NCI-H1694 (cell line): Measurements from ENCODE around the gene NUB1.

Experiments
- DNase-seq: peaks from one replicate; lab custom pipeline; 2025; lab: John Stamatoyannopoulos, UW

NUB1 gene

GRCh38 chr7:151377406-151377805, 35.8 kb downstream of the NUB1 start:
- DNase-seq, result no peak

GRCh38 chr7:151378011-151378410, 36.4 kb downstream of the NUB1 start:
- no peak for DNase-seq

GRCh38 chr7:151378496-151379192, 37.0 kb downstream of the NUB1 start:
- no peak for DNase-seq

- DNase-seq, result no peak
These were observed 37.5 kb downstream of the NUB1 start for GRCh38 chr7:151379193-151379520.

DNA sequence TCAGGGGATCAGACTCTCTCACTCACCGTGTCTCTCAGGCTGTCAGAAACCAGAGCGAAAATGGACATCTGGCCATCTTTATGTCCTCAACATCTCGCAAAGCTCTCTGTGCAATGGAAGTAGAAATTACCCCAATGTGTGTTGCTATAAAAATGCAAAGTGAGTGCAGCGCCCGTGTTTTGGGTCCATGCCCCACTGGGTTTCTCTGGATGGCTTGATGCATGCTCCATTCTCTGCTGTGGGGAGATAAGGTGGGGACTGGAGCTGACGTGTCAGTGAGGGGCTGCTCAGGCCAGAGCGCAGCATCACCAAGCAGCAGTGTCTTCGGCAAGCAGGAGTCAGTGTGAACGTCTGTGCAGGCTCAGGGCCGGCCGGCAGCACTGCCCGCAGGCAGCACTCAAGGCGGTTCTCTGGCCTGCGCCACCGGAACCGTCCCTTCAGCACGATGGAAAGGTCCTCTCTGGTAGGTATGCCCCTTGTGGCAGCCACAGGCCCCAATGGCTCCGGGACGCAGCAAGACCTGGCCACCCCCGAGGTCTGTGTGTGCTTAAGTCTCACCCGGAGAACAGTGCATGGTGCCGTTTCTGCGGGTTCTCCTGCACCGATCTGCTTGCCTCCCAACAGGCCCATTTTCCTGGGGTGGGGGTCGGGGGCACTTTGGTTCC, 38.1 kb downstream of the NUB1 start:
- no peak for DNase-seq

DNA sequence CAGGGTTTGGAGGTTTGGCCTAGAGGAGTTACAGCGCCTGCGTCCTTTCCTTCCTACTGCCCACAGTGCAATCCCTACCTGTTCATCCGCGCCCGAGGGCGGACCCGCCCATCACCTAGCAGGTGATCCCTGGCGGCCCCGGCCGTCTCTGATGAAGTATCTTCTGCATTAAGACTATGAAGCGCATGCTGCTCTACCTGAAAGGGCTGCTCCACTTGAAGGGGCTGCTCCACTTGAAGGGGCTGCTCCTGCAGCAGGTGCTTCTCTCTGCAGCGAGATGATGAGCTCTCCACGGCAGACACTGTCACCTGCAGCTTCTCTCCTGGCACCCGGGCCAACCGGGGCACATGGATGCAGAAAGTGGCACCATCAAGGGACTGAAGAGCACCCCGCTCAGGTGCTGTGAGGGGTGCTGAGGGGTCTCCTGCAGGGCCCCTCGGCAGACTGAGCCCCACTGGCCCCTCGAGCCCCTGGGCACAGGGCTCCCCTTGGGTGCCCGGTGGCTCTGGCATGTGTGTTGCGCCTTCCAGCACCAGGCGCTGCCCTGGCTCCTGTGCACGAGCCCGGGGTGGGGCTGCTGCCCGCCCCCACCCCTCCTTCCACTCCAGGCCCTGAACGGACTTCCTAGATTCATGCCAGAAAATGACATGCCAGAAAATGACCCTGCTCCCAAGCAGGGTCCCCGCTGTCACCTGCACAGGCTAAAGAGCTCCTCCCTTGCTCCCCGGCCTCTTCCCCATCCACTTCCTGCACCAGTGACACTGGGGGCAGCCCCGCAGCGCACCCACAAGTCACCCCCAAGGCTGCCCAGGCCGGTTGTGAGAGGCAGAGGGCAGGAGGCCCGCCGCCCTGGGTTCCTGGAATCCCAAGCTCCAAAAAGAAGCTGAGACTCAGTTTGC, 38.8 kb downstream of the NUB1 start:
- DNase-seq, result no peak

- DNase-seq, result no peak
These were observed 39.4 kb downstream of the NUB1 start for GRCh38 chr7:151381098-151381347.

DNA sequence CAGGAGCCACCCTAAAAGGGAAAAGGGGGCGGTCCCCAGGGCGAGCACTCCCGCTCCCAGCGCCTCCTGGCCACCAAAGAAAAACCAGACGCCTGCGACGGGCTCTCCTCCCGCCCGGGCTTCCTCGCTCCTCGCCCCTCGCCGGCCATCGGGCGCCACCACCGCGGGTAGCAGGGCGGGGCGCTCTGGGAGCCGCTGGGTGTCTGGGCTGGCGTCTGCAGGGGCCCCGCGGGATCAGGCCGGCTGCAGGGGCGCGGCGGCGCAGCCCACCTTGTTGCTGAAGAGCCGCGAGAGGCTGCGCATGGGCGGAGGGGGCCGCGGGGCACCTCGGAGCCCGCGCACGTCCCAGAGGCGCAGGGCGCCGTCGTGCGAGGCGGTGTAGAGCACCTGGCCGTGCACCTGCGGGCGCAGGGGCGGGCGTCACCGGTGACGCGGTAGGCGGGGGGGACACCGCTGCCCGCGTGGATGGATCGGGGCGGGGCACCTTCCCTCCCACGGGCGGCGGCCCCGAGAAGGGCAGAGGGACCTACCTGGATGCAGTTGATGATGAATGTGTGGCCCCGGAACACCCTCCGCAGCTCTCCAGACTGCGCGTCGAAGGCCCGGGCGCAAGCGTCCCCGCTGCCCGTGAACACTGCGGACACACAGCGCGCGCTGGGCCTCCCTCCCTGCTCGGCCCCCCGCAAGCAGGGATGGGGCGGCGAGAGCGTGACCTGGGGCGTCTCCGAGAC, 39.9 kb downstream of the NUB1 start:
- no peak for DNase-seq

DNA sequence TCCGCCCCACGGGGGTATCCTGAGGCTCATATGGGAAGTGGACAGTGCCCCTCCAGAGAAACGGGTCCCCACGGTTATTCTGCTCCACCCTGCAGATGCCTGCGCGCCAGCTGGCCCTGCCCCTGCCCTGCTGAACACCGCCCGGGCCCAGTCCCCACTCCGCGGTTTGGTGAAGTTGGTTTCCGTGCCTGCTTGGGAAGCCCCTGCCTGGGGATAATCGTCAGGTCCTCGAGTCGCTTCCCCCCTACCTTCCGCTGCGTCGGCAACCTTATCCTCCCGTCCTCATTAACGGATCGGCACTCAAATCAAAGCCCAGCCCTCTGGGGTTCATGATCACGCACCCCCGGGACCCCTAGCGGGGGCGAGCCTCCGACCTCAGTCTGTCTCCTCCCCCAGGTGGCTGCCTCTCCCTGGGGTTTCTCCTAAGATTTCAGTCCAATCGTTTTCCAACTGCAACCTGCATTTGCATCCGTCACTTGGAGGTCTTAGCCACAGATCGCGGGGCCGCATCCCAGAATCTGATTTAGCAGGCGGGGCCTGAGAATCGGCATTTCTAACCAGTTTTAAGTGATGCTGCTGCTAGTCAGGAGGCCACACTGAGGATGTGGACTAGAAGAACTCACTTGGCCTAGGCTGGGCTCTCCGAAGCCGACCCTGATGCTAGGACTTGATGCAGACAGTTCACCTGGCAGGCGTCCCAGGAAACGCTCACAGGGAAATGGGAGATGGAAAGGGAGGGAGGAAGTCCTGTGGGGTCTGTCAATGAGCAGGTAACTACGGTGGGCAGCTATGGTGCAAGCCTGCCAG, 40.7 kb downstream of the NUB1 start:
- no peak for DNase-seq

GRCh38 chr7:151383638-151384351, 42.2 kb downstream of the NUB1 start:
- no peak for DNase-seq

DNA sequence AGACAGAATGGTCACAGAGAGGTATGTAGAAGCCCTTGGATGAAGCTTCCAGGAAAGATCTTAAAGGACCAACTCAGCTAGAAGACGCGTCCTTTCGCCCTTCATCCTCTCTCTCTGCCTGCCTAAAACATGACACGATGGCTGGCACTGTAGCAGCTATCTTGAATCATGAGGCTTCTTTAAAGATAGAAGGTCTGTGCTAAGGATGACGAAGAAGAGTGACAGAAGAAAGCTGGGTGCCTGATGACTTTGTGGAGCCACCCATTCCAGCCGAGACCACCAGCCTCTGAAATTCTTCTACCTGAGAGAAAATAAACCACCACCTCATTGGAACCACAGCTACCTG, 42.7 kb downstream of the NUB1 start:
- DNase-seq, result no peak

- DNase-seq, result no peak
These were observed 43.4 kb downstream of the NUB1 start for GRCh38 chr7:151384776-151385625.

DNA sequence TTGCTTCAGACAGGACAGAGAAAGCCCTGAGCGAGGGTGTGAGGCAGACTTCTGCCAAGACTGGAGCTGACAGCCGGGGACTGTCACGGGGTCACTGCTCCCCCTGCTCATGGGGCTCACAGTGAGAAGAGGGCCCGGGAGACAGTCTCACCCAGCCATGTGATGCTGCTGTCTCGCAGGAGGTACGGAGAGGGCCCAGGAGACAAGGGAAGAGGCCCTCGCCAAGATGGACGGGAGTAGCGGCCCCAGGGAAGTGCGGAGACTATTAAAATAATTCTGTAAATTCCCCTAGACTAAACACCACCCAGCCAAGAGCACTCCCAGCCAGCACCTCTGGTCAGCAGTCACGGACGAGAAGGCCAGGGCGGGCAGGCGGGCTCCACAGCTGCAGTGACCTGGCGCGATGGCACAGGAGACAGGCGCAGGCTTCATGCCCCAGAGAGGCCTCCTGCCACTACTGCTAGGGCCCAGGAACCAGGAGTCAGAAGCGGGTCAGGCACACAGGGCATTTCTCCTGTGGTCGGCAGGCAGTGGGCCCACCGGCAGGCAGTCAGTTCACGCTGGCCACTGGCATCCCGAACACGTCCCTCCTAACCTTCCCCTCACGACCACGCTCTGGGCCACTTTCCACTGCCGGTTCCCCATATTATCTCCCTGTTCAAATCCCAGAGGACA, 44.2 kb downstream of the NUB1 start:
- DNase-seq, result no peak

DNA sequence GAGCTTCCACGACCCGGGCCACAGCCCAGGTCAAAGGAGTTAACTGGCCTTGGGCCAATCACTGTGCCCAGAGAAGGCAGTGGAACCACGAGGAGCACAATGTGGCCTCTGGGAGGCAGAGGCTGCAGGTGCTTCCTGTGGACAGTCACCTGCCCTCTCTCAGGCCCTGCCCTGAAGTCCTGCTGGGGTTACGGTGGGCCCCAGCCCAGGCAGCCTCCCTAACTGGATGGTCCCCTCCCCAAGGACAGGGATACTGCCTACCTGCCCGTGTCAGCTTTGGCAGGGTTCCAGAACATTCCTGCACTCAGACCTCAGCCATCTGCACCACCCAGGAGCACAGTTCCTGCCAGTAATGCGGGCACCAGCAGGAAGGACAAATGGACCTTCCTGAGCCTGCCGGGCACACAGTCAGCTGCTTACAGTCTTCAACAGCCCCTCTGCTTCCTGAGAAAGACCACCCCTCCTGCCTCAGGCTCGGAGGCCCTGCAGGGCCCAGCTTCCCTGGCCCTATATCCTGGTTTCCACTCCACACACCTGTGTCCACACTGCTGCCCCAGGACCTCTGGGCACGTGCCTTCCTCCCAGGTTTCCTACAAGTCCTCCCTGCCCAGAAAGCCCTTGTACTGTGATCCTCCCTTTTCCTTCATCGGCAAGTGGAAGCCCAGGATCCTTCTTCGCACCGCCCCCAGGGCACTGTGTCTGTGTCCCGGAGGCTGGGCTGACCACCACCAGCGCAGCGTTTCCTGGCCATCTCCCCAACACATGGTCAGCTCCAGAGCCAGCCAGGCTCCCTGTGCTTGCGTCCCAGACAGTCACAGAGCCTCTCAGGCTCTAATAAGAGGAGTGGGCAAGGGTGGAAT, 44.9 kb downstream of the NUB1 start:
- DNase-seq, result no peak

- DNase-seq, result no peak
These were observed 45.8 kb downstream of the NUB1 start for GRCh38 chr7:151387161-151388006.

- no peak for DNase-seq
These were observed 46.3 kb downstream of the NUB1 start for GRCh38 chr7:151388007-151388297.

- DNase-seq, result no peak
These were observed 46.8 kb downstream of the NUB1 start for GRCh38 chr7:151388430-151388829.
